Small intestine (tissue), 7 donors: ENCODE data around the gene HSCB. TPM values are rescaled to one million over a fixed set of nuclear protein-coding genes. Genes with fewer than 3 reads are reported as not detected.
"Not testable (repeated sequence)": the region's sequence is repeated elsewhere in the genome, so short reads cannot be mapped to it uniquely, and the experiment has no call there.

Experiments used
- DNase-seq, 2 donors: peaks; one replicate each; pipeline versions ENCODE4 v3.0.0 to v3.0.0-alpha.2; 2013
- FAIRE-seq: peaks from 2 replicates; lab custom pipeline; 2012; peaks lifted over from hg19 to GRCh38; lab: Jason Lieb, UNC
- H3K27ac ChIP-seq, 3 donors: one replicate each; pipeline ENCODE4 v1.5.1; 2013; ENCODE audit warnings: low read length in 2 of 3, mild to moderate bottlenecking in 2 of 3, control low read depth in 1 of 3, inconsistent platforms in 1 of 3, low read depth in 1 of 3, moderate library complexity in 1 of 3
- H3K27me3 ChIP-seq, 3 donors: one replicate each; pipeline ENCODE4 v1.6.1; 2013; ENCODE audit warnings: low read length in 3 of 3, inconsistent platforms in 1 of 3; ENCODE audit not compliant: control insufficient read depth in 3 of 3, insufficient read depth in 3 of 3
- H3K36me3 ChIP-seq, 3 donors: one replicate each; pipeline ENCODE4 v1.6.1; 2013; ENCODE audit warnings: low read length in 3 of 3, inconsistent platforms in 1 of 3, low read depth in 1 of 3, mild to moderate bottlenecking in 1 of 3, moderate library complexity in 1 of 3; ENCODE audit not compliant: control insufficient read depth in 3 of 3, insufficient read depth in 2 of 3
- H3K4me1 ChIP-seq, 3 donors: one replicate each; pipeline ENCODE4 v1.6.1; 2013; ENCODE audit warnings: low read length in 2 of 3, inconsistent platforms in 1 of 3, low read depth in 1 of 3, mild to moderate bottlenecking in 1 of 3, moderate library complexity in 1 of 3; ENCODE audit not compliant: control insufficient read depth in 3 of 3, insufficient read depth in 2 of 3
- H3K4me3 ChIP-seq, 3 donors: one replicate each; pipeline ENCODE4 v1.5.1; 2013; ENCODE audit warnings: low read length in 3 of 3, control low read depth in 1 of 3, inconsistent platforms in 1 of 3, low read depth in 1 of 3, mild to moderate bottlenecking in 1 of 3, moderate library complexity in 1 of 3
- H3K9me3 ChIP-seq, 2 donors: one replicate each; pipeline ENCODE4 v1.6.1; 2013; ENCODE audit warnings: low read depth in 1 of 2, low read length in 1 of 2; ENCODE audit not compliant: control insufficient read depth in 2 of 2, insufficient read depth in 1 of 2
- WGBS, 3 donors: extraction: QIAGEN DNeasy Blood & Tissue Kit; methylation state at CpG; one replicate each; pipeline ENCODE4 v1.1.7; 2013; 5-methylcytosine and 5-hydroxymethylcytosine counted together
- polyA plus RNA-seq, 4 donors: library from polyadenylated mRNA; stranded (reverse) in 3 of 4; unstranded in 1 of 4; fragments of 200-250 nt in 3 of 4; fragments of 120-200 nt in 1 of 4; gene quantifications; one replicate each; pipeline versions ENCODE4 v1.2.1 to v1.2.3, GENCODE V29; 2013
- donor health status: healthy with polysubstance abuse.
- donor health status: control.
- donor health status: control.
- donor health status: Bipolar disorder and iron deficiency.
- donor health status: healthy.

The HSCB gene
- polyA plus RNA-seq, 4 donors, result 19.2 to 24.5 (median 20.3) TPM

- WGBS, 3 donors, result 92 to 98% (median 96%) methylated on average over 3 of the region's 3 CpGs
- Histone ChIP-seq H3K36me3 (peaks cover 0 to 43% (median 0%) of the 10 kb centered on the region in 3 donors), H3K4me3 (no peak overlapping the region), H3K9me3 (no peaks in the 10 kb centered on the region), H3K27ac (no peak overlapping the region), H3K4me1 (no peaks in the 10 kb centered on the region), H3K27me3 (no peaks in the 10 kb centered on the region)
- no peak for DNase-seq
- no peak for FAIRE-seq
These were observed 11.7 kb upstream of the HSCB start for GRCh38 chr22:28730179-28730578.

GRCh38 chr22:28734393-28734792, 7.4 kb upstream of the HSCB start:
- H3K4me3 ChIP-seq, result no peak overlapping the region
- H3K27me3 ChIP-seq, result no peaks in the 10 kb centered on the region
- no peaks in the 10 kb centered on the region for H3K9me3 ChIP-seq
- peaks cover 0 to 17% (median 2%) of the 10 kb centered on the region in 3 donors for H3K4me1 ChIP-seq
- FAIRE-seq (no peak), DNase-seq (no peak)
- H3K27ac ChIP-seq, result no peak overlapping the region
- H3K36me3 ChIP-seq, result peaks cover 0 to 30% (median 0%) of the 10 kb centered on the region in 3 donors
- 92 to 97% (median 93%) methylated on average over 6 of the region's 6 CpGs for WGBS, 3 donors

DNA sequence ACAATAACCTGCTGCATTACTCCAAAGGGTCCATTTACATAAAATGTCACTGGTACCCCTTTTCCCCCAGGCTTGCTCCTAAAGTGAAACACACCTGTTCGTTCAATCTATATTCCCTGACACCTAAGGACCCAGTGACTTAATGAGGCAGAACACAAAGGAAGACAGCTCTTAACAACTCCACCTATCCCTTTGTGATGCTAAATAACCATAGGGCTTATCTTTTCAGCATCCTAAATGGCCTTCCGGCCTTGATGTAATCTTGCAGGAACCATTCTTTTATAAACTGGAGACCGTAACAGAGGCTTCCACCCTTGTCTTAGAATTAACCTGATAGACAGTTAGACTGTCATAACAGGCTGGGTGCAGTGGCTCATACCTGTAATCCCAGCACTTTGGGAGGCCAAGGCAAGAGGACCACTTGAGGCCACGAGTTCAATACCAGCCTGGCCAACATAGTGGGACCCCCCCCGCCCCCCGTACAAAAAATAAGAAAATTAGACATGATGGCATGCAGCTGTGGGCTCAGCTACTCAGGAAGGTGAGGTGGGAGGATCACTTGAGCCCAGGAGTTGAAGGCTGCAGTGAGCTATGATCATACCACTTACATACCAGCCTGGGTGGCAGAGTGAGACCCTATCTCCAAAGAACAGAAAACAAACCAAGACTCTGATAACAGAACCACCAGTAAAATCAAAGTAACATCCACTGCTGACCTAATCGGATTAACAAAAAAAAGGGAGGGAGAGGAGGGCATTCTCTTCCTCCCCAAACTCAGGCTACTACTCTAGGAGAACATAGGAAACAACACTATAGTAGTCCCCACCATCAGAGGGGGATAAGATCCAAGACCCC, 5.3 kb upstream of the HSCB start:
- Histone ChIP-seq H3K27ac (no peak overlapping the region), H3K36me3 (peaks cover 0 to 24% (median 0%) of the 10 kb centered on the region in 3 donors), H3K27me3 (no peaks in the 10 kb centered on the region), H3K4me3 (no peak overlapping the region), H3K9me3 (no peaks in the 10 kb centered on the region), H3K4me1 (peaks cover 0 to 21% (median 2%) of the 10 kb centered on the region in 3 donors)
- no peak for DNase-seq
- FAIRE-seq, result no peak
- 71 to 79% (median 74%) methylated on average over 7 of the region's 7 CpGs for WGBS, 3 donors

GRCh38 chr22:28737701-28738100, 4.1 kb upstream of the HSCB start:
- Histone ChIP-seq H3K36me3 (peaks cover 0 to 16% (median 0%) of the 10 kb centered on the region in 3 donors), H3K27me3 (no peaks in the 10 kb centered on the region), H3K4me3 (no peak overlapping the region), H3K9me3 (no peaks in the 10 kb centered on the region), H3K27ac (peak overlapping the region in 1 of 3 donors; percentile 5), H3K4me1 (peaks cover 0 to 21% (median 2%) of the 10 kb centered on the region in 3 donors)
- peak; percentile 46 to 56 for DNase-seq
- 19 to 70% (median 46%) methylated on average over 3 of the region's 3 CpGs for WGBS, 3 donors
- no peak for FAIRE-seq

DNA sequence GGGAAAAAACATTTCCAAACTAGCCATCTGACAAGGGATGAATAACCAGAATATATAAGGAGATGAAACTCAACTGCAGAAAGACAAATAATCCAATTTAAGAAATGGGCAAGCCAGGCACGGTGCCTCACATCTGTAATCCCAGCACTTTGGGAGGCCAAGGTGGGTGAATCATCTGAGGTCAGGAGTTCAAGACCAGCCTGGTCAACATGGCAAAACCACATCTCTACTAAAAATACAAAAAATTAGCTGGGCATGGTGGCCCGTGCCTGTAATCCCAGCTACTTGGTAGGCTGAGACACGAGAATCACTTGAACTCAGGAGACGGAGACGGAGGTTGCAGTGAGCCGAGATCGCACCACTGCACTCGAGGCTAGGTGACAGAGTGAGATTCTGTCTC, 3.0 kb upstream of the HSCB start:
- not testable (repeated sequence) for DNase-seq, H3K4me3 ChIP-seq, H3K27ac ChIP-seq, H3K27me3 ChIP-seq, FAIRE-seq, H3K9me3 ChIP-seq
- peaks cover 0 to 11% (median under 1%) of the 10 kb centered on the region in 3 donors for H3K36me3 ChIP-seq
- 87 to 93% (median 91%) methylated on average over 8 of the region's 8 CpGs for WGBS, 3 donors
- H3K4me1 ChIP-seq, result peaks cover 0 to 26% (median 2%) of the 10 kb centered on the region in 3 donors

- WGBS, 3 donors, result 3 to 6% (median 5%) methylated on average over 18 of the region's 18 CpGs
- H3K27ac ChIP-seq, result peak overlapping the region in 2 of 3 donors; percentile 0 to 15
These were observed 547 bp upstream of the HSCB start for GRCh38 chr22:28741200-28741784.

GRCh38 chr22:28742562-28742962, 723 bp downstream of the HSCB start:
- DNase-seq, result no peak
- no peak for FAIRE-seq
- H3K36me3 ChIP-seq, result peaks cover 0 to 31% (median 7%) of the 10 kb centered on the region in 3 donors
- peak overlapping the region in 2 of 3 donors; percentile 80 to 81 for H3K4me3 ChIP-seq
- no peaks in the 10 kb centered on the region for H3K9me3 ChIP-seq
- 0 to 2% (median 2%) methylated on average over 10 of the region's 10 CpGs for WGBS, 3 donors
- H3K4me1 ChIP-seq, result peaks cover 0 to 24% (median 2%) of the 10 kb centered on the region in 3 donors
- no peaks in the 10 kb centered on the region for H3K27me3 ChIP-seq
- peak overlapping the region; percentile 73 to 98 (median 93) for H3K27ac ChIP-seq

More at GRCh38 chr22:28741200-28741784, 547 bp upstream of the HSCB start:
- FAIRE-seq (no peak), DNase-seq (no peak)
- no peaks in the 10 kb centered on the region for H3K27me3 ChIP-seq
- peaks cover 0 to 23% (median 4%) of the 10 kb centered on the region in 3 donors for H3K36me3 ChIP-seq
- H3K4me3 ChIP-seq, result peak overlapping the region in 2 of 3 donors; percentile 80 to 81
- no peaks in the 10 kb centered on the region for H3K9me3 ChIP-seq
- peaks cover 0 to 26% (median 2%) of the 10 kb centered on the region in 3 donors for H3K4me1 ChIP-seq

- no peaks in the 10 kb centered on the region for H3K9me3 ChIP-seq
- peaks cover 0 to 12% (median 0%) of the 10 kb centered on the region in 3 donors for H3K4me1 ChIP-seq
- no peak for DNase-seq
- peaks cover 0 to 42% (median 7%) of the 10 kb centered on the region in 3 donors for H3K36me3 ChIP-seq
- no peak overlapping the region for H3K27ac ChIP-seq
- H3K4me3 ChIP-seq, result no peak overlapping the region
- H3K27me3 ChIP-seq, result no peaks in the 10 kb centered on the region
- FAIRE-seq, result no peak
- WGBS, 3 donors, result 90 to 96% (median 94%) methylated on average over 3 of the region's 3 CpGs
These were observed 2.0 kb downstream of the HSCB start for GRCh38 chr22:28743852-28744251.
